ENCODE results near the gene ARHGEF3.

Gene ARHGEF3

GRCh38 chr3:56702490-56703315, 99.0 kb downstream of the ARHGEF3 start:
- Histone ChIP-seq H3K79me2 (ENCODE audit: control insufficient read depth, low read length) (no peaks in the 10 kb centered on the region), H3K27me3 (ENCODE audit: control insufficient read depth, low read length) (no peaks in the 10 kb centered on the region), H3K4me3 (ENCODE audit: low read length) (no peak overlapping the region), H3F3A (ENCODE audit: control insufficient read depth, insufficient read depth) (no peaks in the 10 kb centered on the region), H3K9me2 (replicated peaks; ENCODE audit: control insufficient read depth, low read length) (no peaks in the 10 kb centered on the region), H3K27ac (ENCODE audit: low read depth, low read length) (no peak overlapping the region), H4K20me1 (ENCODE audit: control insufficient read depth, insufficient read depth, low read depth, low read length) (no peaks in the 10 kb centered on the region), H3K4me1 (ENCODE audit: control insufficient read depth, low read length) (peaks cover 5% of the 10 kb centered on the region), H3K36me3 (ENCODE audit: control insufficient read depth, low read length) (no peaks in the 10 kb centered on the region), H3K9me3 (ENCODE audit: control insufficient read depth, insufficient read depth, low read length) (no peaks in the 10 kb centered on the region), H3K4me2 (ENCODE audit: low read length) (no peak overlapping the region)
- TF ChIP-seq EZH2phosphoT487 (IDR thresholded peaks at IDR 0.05; ENCODE audit: borderline replicate concordance, low read length) (no peak), CTCF (IDR thresholded peaks at IDR 0.05; ENCODE audit: low read depth, low read length, poor library complexity, severe bottlenecking) (peak; percentile 69)

GRCh38 chr3:56700151-56700550, 101.6 kb downstream of the ARHGEF3 start:
- Histone ChIP-seq H3K36me3 (ENCODE audit: control insufficient read depth, low read length) (no peaks in the 10 kb centered on the region), H3K79me2 (ENCODE audit: control insufficient read depth, low read length) (no peaks in the 10 kb centered on the region), H3F3A (ENCODE audit: control insufficient read depth, insufficient read depth) (no peaks in the 10 kb centered on the region), H3K4me2 (ENCODE audit: low read length) (no peak overlapping the region), H3K27ac (ENCODE audit: low read depth, low read length) (no peak overlapping the region), H3K4me3 (ENCODE audit: low read length) (no peak overlapping the region), H3K9me3 (ENCODE audit: control insufficient read depth, insufficient read depth, low read length) (no peaks in the 10 kb centered on the region), H3K9me2 (replicated peaks; ENCODE audit: control insufficient read depth, low read length) (no peaks in the 10 kb centered on the region), H3K4me1 (ENCODE audit: control insufficient read depth, low read length) (peaks cover 24% of the 10 kb centered on the region), H4K20me1 (ENCODE audit: control insufficient read depth, insufficient read depth, low read depth, low read length) (no peaks in the 10 kb centered on the region), H3K27me3 (ENCODE audit: control insufficient read depth, low read length) (no peaks in the 10 kb centered on the region)
- no peak for TF ChIP-seq EZH2phosphoT487 (IDR thresholded peaks at IDR 0.05; ENCODE audit: borderline replicate concordance, low read length)

GRCh38 chr3:56694867-56695683, 106.7 kb downstream of the ARHGEF3 start:
- Histone ChIP-seq H3K27me3 (ENCODE audit: control insufficient read depth, low read length) (no peaks in the 10 kb centered on the region), H3K4me1 (ENCODE audit: control insufficient read depth, low read length) (peaks cover 40% of the 10 kb centered on the region), H3K36me3 (ENCODE audit: control insufficient read depth, low read length) (no peaks in the 10 kb centered on the region), H3K4me3 (ENCODE audit: low read length) (no peak overlapping the region), H3K9me2 (replicated peaks; ENCODE audit: control insufficient read depth, low read length) (no peaks in the 10 kb centered on the region), H3K9me3 (ENCODE audit: control insufficient read depth, insufficient read depth, low read length) (no peaks in the 10 kb centered on the region), H3K4me2 (ENCODE audit: low read length) (peak overlapping the region; percentile 11), H3F3A (ENCODE audit: control insufficient read depth, insufficient read depth) (0 out of 2 replicates have a peak, but pooled peaks cover 2% of the 10 kb centered on the region), H4K20me1 (ENCODE audit: control insufficient read depth, insufficient read depth, low read depth, low read length) (no peaks in the 10 kb centered on the region), H3K27ac (ENCODE audit: low read depth, low read length) (no peak overlapping the region), H3K79me2 (ENCODE audit: control insufficient read depth, low read length) (no peaks in the 10 kb centered on the region)
- no peak for TF ChIP-seq EZH2phosphoT487 (IDR thresholded peaks at IDR 0.05; ENCODE audit: borderline replicate concordance, low read length)
- TF ChIP-seq CTCF (IDR thresholded peaks at IDR 0.05; ENCODE audit: low read depth, low read length, poor library complexity, severe bottlenecking): no peak
